AG09319 (cell line): ENCODE measurements around the gene COL5A2.

ENCODE experiments used
- DNase-seq: peaks from one replicate; pipeline ENCODE4 v3.0.0-alpha.2; 2010; ENCODE audit warnings: low read depth; ENCODE audit errors: extremely low read depth
- TF ChIP-seq, protein P1 (sequence below): IDR thresholded peaks from 2 replicates; pipeline ENCODE4 v1.5.1; 2011; ENCODE audit warnings: low read depth, mild to moderate bottlenecking, inconsistent platforms, low read length, moderate library complexity

Gene COL5A2

GRCh38 chr2:188986839-188987238, 192.7 kb downstream of the COL5A2 start:
- TF ChIP-seq, protein P1, sequence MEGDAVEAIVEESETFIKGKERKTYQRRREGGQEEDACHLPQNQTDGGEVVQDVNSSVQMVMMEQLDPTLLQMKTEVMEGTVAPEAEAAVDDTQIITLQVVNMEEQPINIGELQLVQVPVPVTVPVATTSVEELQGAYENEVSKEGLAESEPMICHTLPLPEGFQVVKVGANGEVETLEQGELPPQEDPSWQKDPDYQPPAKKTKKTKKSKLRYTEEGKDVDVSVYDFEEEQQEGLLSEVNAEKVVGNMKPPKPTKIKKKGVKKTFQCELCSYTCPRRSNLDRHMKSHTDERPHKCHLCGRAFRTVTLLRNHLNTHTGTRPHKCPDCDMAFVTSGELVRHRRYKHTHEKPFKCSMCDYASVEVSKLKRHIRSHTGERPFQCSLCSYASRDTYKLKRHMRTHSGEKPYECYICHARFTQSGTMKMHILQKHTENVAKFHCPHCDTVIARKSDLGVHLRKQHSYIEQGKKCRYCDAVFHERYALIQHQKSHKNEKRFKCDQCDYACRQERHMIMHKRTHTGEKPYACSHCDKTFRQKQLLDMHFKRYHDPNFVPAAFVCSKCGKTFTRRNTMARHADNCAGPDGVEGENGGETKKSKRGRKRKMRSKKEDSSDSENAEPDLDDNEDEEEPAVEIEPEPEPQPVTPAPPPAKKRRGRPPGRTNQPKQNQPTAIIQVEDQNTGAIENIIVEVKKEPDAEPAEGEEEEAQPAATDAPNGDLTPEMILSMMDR = no peak
- DNase-seq = no peak

DNA sequence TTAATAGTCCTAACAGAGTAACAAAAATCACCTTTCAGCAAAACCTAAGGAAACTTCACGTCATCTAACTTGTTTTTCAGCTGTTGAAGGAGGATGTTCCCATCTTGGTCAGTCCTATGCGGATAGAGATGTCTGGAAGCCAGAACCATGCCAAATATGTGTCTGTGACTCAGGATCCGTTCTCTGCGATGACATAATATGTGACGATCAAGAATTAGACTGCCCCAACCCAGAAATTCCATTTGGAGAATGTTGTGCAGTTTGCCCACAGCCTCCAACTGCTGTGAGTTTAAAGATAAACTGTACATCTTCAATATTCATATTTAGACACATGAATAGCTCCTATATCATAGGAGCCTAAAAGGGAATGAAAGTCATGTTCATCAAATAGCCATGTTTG, 194.9 kb downstream of the COL5A2 start:
- DNase-seq = peak; percentile 61
- TF ChIP-seq, protein P1 = no peak

DNA sequence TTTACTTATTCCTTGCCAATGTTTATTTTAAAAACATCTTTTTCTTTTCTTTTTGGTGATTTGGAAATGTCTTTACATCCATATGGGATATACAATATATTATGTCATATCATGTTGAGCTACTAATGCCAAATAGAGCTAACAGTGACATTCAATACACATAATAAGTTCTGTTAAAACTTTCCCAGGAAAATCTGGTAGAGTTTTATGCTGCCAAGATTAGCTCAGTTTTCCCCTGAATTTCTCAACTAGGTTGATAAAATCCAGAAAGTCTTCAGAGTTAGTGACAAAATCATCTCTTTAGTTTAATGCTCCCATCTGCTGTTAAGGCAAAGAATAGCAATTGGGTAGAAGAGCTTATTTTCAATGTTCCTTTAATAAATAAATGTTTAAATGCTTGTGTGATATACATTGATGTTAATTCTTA, 195.5 kb downstream of the COL5A2 start:
- peak; percentile 85 for DNase-seq
- TF ChIP-seq, protein P1 = peak; percentile 56

GRCh38 chr2:188983427-188984064, 196.0 kb downstream of the COL5A2 start:
- DNase-seq = peak; percentile 87
- TF ChIP-seq, protein P1 = peak; percentile 62
